WTC11 (cell line): Measurements from ENCODE around the gene ADAMTS9. TPM values are rescaled to one million over a fixed set of nuclear protein-coding genes. Genes with fewer than 3 reads are reported as not detected.

Source experiments
- ATAC-seq: fragments of 200-7000 bp; cut with Tn5 transposase; 2 replicates; pipeline ENCODE4 v1.10.0; 2021; ENCODE audit warnings: mild to moderate bottlenecking, moderate library complexity
- CTCF ChIA-PET: fragments of 300-600 bp; sonication (Branson Sonifier 250); formaldehyde crosslinking; loops from one replicate; lab custom pipeline; 2021; ENCODE audit warnings: antibody characterized with exemption; lab: Charles Lee
- POLR2A ChIA-PET: fragments of 350-600 bp; sonication (Branson Sonifier 250); formaldehyde crosslinking; loops from one replicate; lab custom pipeline; 2021; ENCODE audit warnings: antibody characterized with exemption; lab: Charles Lee
- DNase-seq: peaks from one replicate; pipeline ENCODE4 v3.0.0; 2021; ENCODE audit warnings: low spot score
- H3K27ac Mint-ChIP-seq: 2 replicates; pipeline ENCODE4 v1.8.0; 2021; ENCODE audit warnings: mixed read lengths
- H3K27me3 Mint-ChIP-seq: 2 replicates; pipeline ENCODE4 v1.8.0; 2021; ENCODE audit warnings: low read depth, mild to moderate bottlenecking, moderate library complexity, mixed read lengths
- H3K36me3 Mint-ChIP-seq: 2 replicates; pipeline ENCODE4 v1.8.0; 2021; ENCODE audit warnings: mixed read lengths
- H3K4me1 Mint-ChIP-seq: 2 replicates; pipeline ENCODE4 v1.8.0; 2022; ENCODE audit warnings: mixed read lengths
- H3K4me3 Mint-ChIP-seq: 2 replicates; pipeline ENCODE4 v1.8.0; 2021; ENCODE audit warnings: mild to moderate bottlenecking, moderate library complexity, mixed read lengths
- H3K9me3 Mint-ChIP-seq: 2 replicates; pipeline ENCODE4 v1.8.0; 2021; ENCODE audit warnings: mixed read lengths
- ELF4 ChIP-seq: sonication (generic); formaldehyde crosslinking; IDR thresholded peaks from 2 replicates; pipeline ENCODE4 v1.8.1; 2022; ENCODE audit warnings: low read depth, mild to moderate bottlenecking, moderate library complexity, missing genetic modification reagents
- FOXK1 ChIP-seq: sonication (generic); formaldehyde crosslinking; IDR thresholded peaks from 2 replicates; pipeline ENCODE4 v1.8.0; 2022; ENCODE audit warnings: mild to moderate bottlenecking, moderate library complexity, missing genetic modification reagents
- IRF2 ChIP-seq: sonication (generic); formaldehyde crosslinking; IDR thresholded peaks from 2 replicates; pipeline ENCODE4 v1.8.0; 2022; ENCODE audit warnings: low read depth, missing genetic modification reagents, borderline replicate concordance
- KAT7 ChIP-seq: sonication (generic); formaldehyde crosslinking; IDR thresholded peaks from 2 replicates; pipeline ENCODE4 v1.8.1; 2023; ENCODE audit warnings: missing genetic modification reagents, mild to moderate bottlenecking, borderline replicate concordance
- NFATC4 ChIP-seq: fragments of 250-450 bp; sonication (Bioruptor Pico); IDR thresholded peaks from 2 replicates; pipeline ENCODE4 v1.9.0; 2021; ENCODE audit warnings: mild to moderate bottlenecking
- RORB ChIP-seq: fragments of 250-450 bp; sonication (Bioruptor Pico); IDR thresholded peaks from 2 replicates; pipeline ENCODE4 v1.9.0; 2021; ENCODE audit warnings: mild to moderate bottlenecking
- SMAD3 ChIP-seq: sonication (generic); formaldehyde crosslinking; IDR thresholded peaks from 2 replicates; pipeline ENCODE4 v1.8.0; 2022; ENCODE audit warnings: missing genetic modification reagents, mild to moderate bottlenecking, borderline replicate concordance
- SMAD4 ChIP-seq: sonication (generic); formaldehyde crosslinking; IDR thresholded peaks from 2 replicates; pipeline ENCODE4 v1.8.0; 2022; ENCODE audit warnings: mild to moderate bottlenecking, missing genetic modification reagents
- TEAD4 ChIP-seq: sonication (generic); formaldehyde crosslinking; IDR thresholded peaks from 2 replicates; pipeline ENCODE4 v1.8.0; 2022; ENCODE audit warnings: mild to moderate bottlenecking, missing genetic modification reagents
- TP53 ChIP-seq: sonication (generic); formaldehyde crosslinking; IDR thresholded peaks from 2 replicates; pipeline ENCODE4 v1.8.1; 2023; ENCODE audit warnings: mild to moderate bottlenecking, missing genetic modification reagents
- ZNF138 ChIP-seq: sonication (generic); formaldehyde crosslinking; conservative IDR thresholded peaks from 2 replicates; pipeline ENCODE4 v1.8.1; 2022; ENCODE audit warnings: mild to moderate bottlenecking, moderate library complexity, missing genetic modification reagents
- total RNA-seq: library from RNA; stranded (reverse); gene quantifications from 3 replicates; pipeline ENCODE4 v1.2.3, GENCODE V29; 2021
- TF ChIP-seq, protein P1 (sequence below): sonication (generic); formaldehyde crosslinking; IDR thresholded peaks from 2 replicates; pipeline ENCODE4 v1.8.0; 2023; ENCODE audit warnings: missing genetic modification reagents, mild to moderate bottlenecking, borderline replicate concordance
- TF ChIP-seq, protein P2 (sequence below): sonication (generic); formaldehyde crosslinking; conservative IDR thresholded peaks from 2 replicates; pipeline ENCODE4 v1.8.1; 2023; ENCODE audit warnings: mild to moderate bottlenecking, low read depth, missing genetic modification reagents, moderate library complexity
- TF ChIP-seq, protein P3 (sequence below): fragments of 200-600 bp; IDR thresholded peaks from 2 replicates; pipeline ENCODE4 v1.8.0; 2022; ENCODE audit warnings: antibody characterized with exemption
- TF ChIP-seq, protein P4 (sequence below): fragments of 250-450 bp; sonication (Bioruptor Pico); IDR thresholded peaks from 2 replicates; pipeline ENCODE4 v2.1.2; 2022; ENCODE audit warnings: mild to moderate bottlenecking, moderate library complexity
- TF ChIP-seq, protein P5 (sequence below): sonication (generic); formaldehyde crosslinking; IDR thresholded peaks from 2 replicates; pipeline ENCODE4 v1.8.1; 2022; ENCODE audit warnings: missing genetic modification reagents, borderline replicate concordance
- TF ChIP-seq, protein P6 (sequence below): sonication (generic); formaldehyde crosslinking; IDR thresholded peaks from 2 replicates; pipeline ENCODE4 v1.8.0; 2022; ENCODE audit warnings: missing genetic modification reagents

Gene ADAMTS9
- total RNA-seq, 1 experiment from 2014 or later = 3.1 TPM

DNA sequence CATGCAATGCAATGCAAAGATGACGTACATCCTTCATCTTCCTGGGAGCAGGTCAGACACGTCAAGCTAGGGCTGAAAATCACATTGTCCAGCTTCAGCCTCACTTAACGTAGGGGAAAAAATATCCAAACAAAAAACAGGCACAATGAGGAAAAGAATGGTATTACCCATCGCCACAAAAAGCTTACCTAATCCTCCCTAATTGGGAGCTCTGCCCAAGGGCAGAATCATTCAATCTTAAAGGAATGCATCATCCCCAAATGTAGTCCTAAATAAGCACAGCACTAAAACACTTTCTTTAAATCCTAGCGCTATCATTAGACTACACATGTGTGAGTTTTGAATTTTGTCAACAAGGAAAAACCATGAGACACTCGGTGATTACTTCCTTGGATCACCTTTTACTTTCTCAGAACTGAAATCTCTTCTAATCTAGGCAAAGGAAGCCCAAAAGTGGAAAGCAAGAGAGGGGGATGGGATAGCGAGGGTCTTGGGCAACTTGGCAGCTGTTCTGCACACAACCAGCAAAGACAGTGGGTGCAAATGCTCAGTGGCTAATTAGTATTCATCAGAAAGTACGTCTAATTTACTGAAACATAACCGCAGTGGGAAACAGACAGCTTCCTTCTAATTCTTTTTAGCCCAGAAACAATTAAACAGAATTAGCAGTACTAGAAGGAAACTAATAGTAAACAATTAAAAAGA lies 87.4 kb downstream of the ADAMTS9 start (continued):
- TF ChIP-seq, protein P1, sequence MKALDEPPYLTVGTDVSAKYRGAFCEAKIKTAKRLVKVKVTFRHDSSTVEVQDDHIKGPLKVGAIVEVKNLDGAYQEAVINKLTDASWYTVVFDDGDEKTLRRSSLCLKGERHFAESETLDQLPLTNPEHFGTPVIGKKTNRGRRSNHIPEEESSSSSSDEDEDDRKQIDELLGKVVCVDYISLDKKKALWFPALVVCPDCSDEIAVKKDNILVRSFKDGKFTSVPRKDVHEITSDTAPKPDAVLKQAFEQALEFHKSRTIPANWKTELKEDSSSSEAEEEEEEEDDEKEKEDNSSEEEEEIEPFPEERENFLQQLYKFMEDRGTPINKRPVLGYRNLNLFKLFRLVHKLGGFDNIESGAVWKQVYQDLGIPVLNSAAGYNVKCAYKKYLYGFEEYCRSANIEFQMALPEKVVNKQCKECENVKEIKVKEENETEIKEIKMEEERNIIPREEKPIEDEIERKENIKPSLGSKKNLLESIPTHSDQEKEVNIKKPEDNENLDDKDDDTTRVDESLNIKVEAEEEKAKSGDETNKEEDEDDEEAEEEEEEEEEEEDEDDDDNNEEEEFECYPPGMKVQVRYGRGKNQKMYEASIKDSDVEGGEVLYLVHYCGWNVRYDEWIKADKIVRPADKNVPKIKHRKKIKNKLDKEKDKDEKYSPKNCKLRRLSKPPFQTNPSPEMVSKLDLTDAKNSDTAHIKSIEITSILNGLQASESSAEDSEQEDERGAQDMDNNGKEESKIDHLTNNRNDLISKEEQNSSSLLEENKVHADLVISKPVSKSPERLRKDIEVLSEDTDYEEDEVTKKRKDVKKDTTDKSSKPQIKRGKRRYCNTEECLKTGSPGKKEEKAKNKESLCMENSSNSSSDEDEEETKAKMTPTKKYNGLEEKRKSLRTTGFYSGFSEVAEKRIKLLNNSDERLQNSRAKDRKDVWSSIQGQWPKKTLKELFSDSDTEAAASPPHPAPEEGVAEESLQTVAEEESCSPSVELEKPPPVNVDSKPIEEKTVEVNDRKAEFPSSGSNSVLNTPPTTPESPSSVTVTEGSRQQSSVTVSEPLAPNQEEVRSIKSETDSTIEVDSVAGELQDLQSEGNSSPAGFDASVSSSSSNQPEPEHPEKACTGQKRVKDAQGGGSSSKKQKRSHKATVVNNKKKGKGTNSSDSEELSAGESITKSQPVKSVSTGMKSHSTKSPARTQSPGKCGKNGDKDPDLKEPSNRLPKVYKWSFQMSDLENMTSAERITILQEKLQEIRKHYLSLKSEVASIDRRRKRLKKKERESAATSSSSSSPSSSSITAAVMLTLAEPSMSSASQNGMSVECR (CRISPR knock-in tag) = no peak
- TF ChIP-seq ELF4 (CRISPR knock-in tag) (no peak), TP53 (CRISPR knock-in tag) (no peak), ZNF138 (CRISPR knock-in tag) (no peak), FOXK1 (CRISPR knock-in tag) (no peak)
- TF ChIP-seq, protein P2, sequence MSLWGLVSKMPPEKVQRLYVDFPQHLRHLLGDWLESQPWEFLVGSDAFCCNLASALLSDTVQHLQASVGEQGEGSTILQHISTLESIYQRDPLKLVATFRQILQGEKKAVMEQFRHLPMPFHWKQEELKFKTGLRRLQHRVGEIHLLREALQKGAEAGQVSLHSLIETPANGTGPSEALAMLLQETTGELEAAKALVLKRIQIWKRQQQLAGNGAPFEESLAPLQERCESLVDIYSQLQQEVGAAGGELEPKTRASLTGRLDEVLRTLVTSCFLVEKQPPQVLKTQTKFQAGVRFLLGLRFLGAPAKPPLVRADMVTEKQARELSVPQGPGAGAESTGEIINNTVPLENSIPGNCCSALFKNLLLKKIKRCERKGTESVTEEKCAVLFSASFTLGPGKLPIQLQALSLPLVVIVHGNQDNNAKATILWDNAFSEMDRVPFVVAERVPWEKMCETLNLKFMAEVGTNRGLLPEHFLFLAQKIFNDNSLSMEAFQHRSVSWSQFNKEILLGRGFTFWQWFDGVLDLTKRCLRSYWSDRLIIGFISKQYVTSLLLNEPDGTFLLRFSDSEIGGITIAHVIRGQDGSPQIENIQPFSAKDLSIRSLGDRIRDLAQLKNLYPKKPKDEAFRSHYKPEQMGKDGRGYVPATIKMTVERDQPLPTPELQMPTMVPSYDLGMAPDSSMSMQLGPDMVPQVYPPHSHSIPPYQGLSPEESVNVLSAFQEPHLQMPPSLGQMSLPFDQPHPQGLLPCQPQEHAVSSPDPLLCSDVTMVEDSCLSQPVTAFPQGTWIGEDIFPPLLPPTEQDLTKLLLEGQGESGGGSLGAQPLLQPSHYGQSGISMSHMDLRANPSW = no peak
- TF ChIP-seq, protein P3, sequence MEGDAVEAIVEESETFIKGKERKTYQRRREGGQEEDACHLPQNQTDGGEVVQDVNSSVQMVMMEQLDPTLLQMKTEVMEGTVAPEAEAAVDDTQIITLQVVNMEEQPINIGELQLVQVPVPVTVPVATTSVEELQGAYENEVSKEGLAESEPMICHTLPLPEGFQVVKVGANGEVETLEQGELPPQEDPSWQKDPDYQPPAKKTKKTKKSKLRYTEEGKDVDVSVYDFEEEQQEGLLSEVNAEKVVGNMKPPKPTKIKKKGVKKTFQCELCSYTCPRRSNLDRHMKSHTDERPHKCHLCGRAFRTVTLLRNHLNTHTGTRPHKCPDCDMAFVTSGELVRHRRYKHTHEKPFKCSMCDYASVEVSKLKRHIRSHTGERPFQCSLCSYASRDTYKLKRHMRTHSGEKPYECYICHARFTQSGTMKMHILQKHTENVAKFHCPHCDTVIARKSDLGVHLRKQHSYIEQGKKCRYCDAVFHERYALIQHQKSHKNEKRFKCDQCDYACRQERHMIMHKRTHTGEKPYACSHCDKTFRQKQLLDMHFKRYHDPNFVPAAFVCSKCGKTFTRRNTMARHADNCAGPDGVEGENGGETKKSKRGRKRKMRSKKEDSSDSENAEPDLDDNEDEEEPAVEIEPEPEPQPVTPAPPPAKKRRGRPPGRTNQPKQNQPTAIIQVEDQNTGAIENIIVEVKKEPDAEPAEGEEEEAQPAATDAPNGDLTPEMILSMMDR = no peak

DNA sequence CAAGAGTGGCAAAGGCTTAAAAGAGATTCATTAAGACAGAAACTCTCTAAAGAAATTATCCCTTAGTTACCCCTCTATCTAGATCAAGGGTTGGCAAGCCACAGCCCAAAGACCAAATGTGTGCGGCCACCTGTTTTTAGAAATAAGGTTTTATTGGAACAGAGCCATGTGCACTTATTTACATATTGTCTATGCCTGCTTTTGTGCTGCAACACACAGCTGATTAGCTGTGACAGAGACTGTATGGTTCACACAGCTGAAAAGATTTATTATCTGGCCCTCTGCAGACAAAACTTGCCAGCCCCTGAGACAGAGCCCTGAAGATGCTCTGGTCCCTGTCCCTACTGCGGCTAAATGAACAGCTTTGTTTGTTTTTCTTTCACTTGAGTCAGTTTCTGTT lies 88.1 kb downstream of the ADAMTS9 start:
- Mint-ChIP-seq H3K27ac (no peak overlapping the region), H3K27me3 (no peaks in the 10 kb centered on the region), H3K36me3 (no peaks in the 10 kb centered on the region), H3K4me1 (no peaks in the 10 kb centered on the region), H3K4me3 (no peak overlapping the region), H3K9me3 (no peaks in the 10 kb centered on the region)
- ChIA-PET CTCF (no interaction called here), POLR2A (no interaction called here)
- DNase-seq (no peak), ATAC-seq (no peak)
- TF ChIP-seq RORB = no peak

DNA sequence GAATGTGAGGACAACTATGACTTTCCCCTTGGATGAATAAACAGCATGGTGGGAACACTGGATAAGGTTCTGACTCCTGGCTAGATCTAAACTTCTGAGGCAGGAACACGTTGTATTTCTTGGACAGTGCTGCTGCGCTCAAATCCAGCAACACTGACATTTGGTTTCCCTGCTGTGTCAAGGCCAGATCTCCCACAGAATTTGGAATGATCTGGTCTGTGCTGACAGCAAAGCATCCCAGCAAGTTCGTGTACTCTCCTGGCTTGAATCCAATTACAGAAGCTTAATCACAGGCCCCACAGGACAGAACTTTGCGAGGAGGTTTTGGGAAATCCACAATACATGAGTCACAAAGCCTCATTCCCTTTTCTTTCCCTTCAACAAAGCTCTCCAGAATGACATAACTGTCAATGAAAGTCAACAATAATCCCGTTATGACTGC lies 92.5 kb downstream of the ADAMTS9 start:
- H3K36me3 Mint-ChIP-seq = no peaks in the 10 kb centered on the region
- H3K4me1 Mint-ChIP-seq = no peaks in the 10 kb centered on the region
- H3K27me3 Mint-ChIP-seq = peaks cover 2% of the 10 kb centered on the region; the same call in 1 of the 2 replicates
- no peak for DNase-seq
- no peak overlapping the region for H3K4me3 Mint-ChIP-seq
- POLR2A ChIA-PET = no interaction called here
- no peak overlapping the region for H3K27ac Mint-ChIP-seq
- no peak for ATAC-seq
- CTCF ChIA-PET = interaction anchor here (0.6 kb wide), 1 partner anchor 20 kb away, joined by 3 read pairs; no protein-coding TSS in a partner anchor
- no peaks in the 10 kb centered on the region for H3K9me3 Mint-ChIP-seq
- TF ChIP-seq, protein P4, sequence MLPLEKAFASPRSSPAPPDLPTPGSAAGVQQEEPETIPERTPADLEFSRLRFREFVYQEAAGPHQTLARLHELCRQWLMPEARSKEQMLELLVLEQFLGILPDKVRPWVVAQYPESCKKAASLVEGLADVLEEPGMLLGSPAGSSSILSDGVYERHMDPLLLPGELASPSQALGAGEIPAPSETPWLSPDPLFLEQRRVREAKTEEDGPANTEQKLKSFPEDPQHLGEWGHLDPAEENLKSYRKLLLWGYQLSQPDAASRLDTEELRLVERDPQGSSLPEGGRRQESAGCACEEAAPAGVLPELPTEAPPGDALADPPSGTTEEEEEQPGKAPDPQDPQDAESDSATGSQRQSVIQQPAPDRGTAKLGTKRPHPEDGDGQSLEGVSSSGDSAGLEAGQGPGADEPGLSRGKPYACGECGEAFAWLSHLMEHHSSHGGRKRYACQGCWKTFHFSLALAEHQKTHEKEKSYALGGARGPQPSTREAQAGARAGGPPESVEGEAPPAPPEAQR = no peak
- TF ChIP-seq SMAD3 (CRISPR knock-in tag) = no peak
- no peak for TF ChIP-seq TEAD4 (CRISPR knock-in tag)
- no peak for TF ChIP-seq SMAD4 (CRISPR knock-in tag)
- TF ChIP-seq FOXK1 (CRISPR knock-in tag) = no peak
- TF ChIP-seq, protein P5, sequence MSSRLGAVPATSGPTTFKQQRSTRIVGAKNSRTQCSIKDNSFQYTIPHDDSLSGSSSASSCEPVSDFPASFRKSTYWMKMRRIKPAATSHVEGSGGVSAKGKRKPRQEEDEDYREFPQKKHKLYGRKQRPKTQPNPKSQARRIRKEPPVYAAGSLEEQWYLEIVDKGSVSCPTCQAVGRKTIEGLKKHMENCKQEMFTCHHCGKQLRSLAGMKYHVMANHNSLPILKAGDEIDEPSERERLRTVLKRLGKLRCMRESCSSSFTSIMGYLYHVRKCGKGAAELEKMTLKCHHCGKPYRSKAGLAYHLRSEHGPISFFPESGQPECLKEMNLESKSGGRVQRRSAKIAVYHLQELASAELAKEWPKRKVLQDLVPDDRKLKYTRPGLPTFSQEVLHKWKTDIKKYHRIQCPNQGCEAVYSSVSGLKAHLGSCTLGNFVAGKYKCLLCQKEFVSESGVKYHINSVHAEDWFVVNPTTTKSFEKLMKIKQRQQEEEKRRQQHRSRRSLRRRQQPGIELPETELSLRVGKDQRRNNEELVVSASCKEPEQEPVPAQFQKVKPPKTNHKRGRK (CRISPR knock-in tag) = no peak
- no peak for TF ChIP-seq NFATC4 (CRISPR knock-in tag)
- TF ChIP-seq IRF2 (CRISPR knock-in tag) = no peak
- TF ChIP-seq, protein P6, sequence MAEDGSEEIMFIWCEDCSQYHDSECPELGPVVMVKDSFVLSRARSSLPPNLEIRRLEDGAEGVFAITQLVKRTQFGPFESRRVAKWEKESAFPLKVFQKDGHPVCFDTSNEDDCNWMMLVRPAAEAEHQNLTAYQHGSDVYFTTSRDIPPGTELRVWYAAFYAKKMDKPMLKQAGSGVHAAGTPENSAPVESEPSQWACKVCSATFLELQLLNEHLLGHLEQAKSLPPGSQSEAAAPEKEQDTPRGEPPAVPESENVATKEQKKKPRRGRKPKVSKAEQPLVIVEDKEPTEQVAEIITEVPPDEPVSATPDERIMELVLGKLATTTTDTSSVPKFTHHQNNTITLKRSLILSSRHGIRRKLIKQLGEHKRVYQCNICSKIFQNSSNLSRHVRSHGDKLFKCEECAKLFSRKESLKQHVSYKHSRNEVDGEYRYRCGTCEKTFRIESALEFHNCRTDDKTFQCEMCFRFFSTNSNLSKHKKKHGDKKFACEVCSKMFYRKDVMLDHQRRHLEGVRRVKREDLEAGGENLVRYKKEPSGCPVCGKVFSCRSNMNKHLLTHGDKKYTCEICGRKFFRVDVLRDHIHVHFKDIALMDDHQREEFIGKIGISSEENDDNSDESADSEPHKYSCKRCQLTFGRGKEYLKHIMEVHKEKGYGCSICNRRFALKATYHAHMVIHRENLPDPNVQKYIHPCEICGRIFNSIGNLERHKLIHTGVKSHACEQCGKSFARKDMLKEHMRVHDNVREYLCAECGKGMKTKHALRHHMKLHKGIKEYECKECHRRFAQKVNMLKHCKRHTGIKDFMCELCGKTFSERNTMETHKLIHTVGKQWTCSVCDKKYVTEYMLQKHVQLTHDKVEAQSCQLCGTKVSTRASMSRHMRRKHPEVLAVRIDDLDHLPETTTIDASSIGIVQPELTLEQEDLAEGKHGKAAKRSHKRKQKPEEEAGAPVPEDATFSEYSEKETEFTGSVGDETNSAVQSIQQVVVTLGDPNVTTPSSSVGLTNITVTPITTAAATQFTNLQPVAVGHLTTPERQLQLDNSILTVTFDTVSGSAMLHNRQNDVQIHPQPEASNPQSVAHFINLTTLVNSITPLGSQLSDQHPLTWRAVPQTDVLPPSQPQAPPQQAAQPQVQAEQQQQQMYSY (CRISPR knock-in tag) = no peak
- no peak for TF ChIP-seq KAT7
